DND-41 (cell line): Measurements from ENCODE around the gene BMP3.

Experiments
- CTCF ChIP-seq: IDR thresholded peaks from 2 replicates; pipeline ENCODE4 v1.5.1; 2012; ENCODE audit warnings: borderline replicate concordance, low read length, moderate library complexity, mild to moderate bottlenecking; ENCODE audit not compliant: poor library complexity, severe bottlenecking; ENCODE audit errors: extremely low read depth
- EZH2 ChIP-seq: IDR thresholded peaks from 3 replicates; pipeline ENCODE4 v1.6.1; 2012; ENCODE audit warnings: borderline replicate concordance, low read depth, mild to moderate bottlenecking, moderate library complexity, low read length, inconsistent platforms; ENCODE audit not compliant: severe bottlenecking

- TF ChIP-seq CTCF: no peak
- no peak for TF ChIP-seq EZH2
These were observed 12.3 kb downstream of the BMP3 start for GRCh38 chr4:81042578-81043365.
